Left colon (tissue), 2 donors: ENCODE measurements around the gene TIMP2. TPM values are rescaled to one million over a fixed set of nuclear protein-coding genes. Genes with fewer than 3 reads are reported as not detected.
"Not testable (repeated sequence)": the region's sequence is repeated elsewhere in the genome, so short reads cannot be mapped to it uniquely, and the experiment has no call there.

ENCODE experiments used
- ATAC-seq: fragments of 200-7000 bp; cut with Tn5 transposase; one replicate; pipeline ENCODE4 v1.9.1; 2020; ENCODE audit warnings: mild to moderate bottlenecking, moderate library complexity
- DNase-seq, 2 donors: peaks; one replicate each; pipeline ENCODE4 v3.0.0-alpha.2; 2020
- intact Hi-C, 2 donors: fragments of 100-400 bp; cut with DNase I in 1 of 2; cut with micrococcal nuclease in 1 of 2; formaldehyde crosslinking; loops; one replicate each; pipeline versions ENCODE4 v1.11.2 to v1.14.0; 2022; cut with DNase I, micrococcal nuclease
- total RNA-seq, 2 donors: library from RNA; stranded (reverse); fragmentation: NEBNext Ultra II Directional; extraction: Animal tissue kit (Norgen Biotek cat#: 25700); gene quantifications; one replicate each; pipeline ENCODE4 v1.2.1, GENCODE V29; 2021
- donor health status: DM: no; HTN: no; CAD: no.
- donor health status: DM: yes; HTN: yes; CAD: no.

The TIMP2 gene
- total RNA-seq, 2 donors from 2014 or later = 45.5 to 133 TPM

GRCh38 chr17:78897664-78898047 is 27.5 kb downstream of the TIMP2 start:
- no peak for ATAC-seq

DNA sequence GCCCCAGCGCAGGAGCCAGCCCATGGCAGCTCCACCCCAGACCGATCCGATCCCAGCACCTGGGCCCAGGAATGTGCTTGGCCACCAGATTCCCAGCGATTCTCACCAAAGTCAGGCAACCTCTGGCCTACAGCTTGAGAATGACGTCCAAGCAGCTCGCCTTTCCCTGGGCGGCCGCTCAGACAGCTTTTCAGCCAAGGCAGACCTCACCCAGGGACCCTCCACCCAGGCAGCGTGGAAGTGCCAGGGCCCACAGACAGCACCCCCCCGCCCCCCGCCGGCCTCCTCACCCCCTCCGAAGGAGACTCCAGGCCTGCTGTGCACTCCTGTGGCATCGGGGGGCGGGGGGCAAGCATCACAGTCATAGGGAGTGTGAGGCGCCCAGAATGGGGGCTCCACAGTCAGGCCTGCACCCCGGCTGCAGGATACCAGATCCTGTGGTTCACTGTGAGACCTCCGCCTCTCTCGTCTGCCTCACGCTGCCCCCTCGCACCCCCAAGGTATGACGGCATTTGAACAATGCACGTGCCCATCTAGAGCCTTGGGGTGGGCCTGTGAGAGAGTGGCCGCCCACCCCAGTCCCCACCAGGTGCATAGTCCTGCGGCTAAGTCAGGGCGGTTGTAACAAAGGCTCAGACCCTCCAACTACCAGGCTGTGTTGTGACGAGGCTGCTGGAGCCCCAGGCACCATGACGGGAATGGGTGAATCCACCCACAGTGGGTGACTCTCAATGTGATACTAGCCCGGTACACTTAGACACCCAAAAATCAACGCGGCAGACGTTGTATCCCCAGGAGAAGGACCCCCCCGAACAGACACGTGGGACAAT is 28.1 kb downstream of the TIMP2 start:
- ATAC-seq = no peak
- DNase-seq = no peak
- intact Hi-C loops = no loop called here

More at GRCh38 chr17:78897664-78898047, 27.5 kb downstream of the TIMP2 start:
- intact Hi-C loops = no loop called here
- no peak for DNase-seq

DNA sequence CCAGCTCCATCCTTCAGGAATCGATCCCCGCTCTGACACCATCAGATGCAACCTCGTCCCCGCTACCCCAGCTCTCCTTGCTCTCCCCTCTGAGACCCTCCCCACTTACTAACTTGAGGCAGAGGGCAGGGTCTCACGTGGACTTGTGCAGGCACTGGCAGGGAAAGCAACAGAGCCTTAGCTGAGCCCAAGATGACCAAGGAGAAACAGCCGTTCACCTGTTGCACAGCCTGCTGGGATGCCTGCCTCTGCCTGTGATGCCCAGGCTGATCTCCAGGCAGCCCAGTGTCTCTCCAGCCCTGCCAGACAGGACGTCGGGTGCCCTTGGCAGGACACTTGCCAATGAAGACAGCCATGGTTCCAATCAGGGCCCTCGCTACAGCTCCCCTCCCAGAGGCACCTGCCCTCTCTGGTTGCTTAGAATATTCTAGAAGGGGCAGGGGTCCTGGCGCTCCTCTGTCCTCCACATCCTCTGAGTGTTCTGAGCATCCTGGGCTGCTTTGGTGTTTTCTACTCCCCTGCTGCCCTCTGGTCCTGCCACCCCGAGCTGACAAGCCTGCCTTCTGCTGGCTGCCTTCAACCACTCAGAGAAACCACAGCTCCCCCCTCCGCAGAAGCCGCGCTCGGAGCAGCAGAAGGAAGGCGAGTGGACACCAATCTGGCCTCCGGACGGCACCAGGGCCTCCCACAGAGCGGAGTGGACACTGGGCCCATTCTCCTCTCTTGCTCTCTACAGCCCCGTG is 28.9 kb downstream of the TIMP2 start:
- intact Hi-C loops = no loop called here
- ATAC-seq (no peak), DNase-seq (no peak)

- DNase-seq = no peak
- intact Hi-C loops = no loop called here
- ATAC-seq = no peak
Measured at GRCh38 chr17:78895322-78895721, 29.9 kb downstream of the TIMP2 start.

DNA sequence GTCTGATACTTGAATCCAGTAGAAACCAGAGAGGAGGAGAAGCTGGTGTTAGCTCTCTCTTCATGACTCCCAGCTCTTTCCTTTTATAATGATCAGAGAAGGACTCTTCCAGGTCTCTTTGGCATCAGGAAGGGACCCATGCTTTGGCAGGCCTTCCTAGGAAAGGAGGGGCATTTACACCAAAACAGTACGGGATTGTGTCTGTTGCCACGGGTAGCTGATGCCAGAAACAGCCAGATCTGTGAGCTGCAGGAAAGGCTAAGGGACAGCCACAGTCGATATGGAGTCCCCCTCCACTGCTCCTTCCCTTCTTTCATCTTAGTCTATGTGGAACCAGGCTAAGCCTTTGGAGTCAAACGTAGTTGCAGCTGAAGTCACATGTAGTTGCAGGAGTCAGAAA is 31.5 kb downstream of the TIMP2 start:
- ATAC-seq (no peak), DNase-seq (no peak)
- intact Hi-C loops = no loop called here

GRCh38 chr17:78892936-78893379 is 32.2 kb downstream of the TIMP2 start:
- intact Hi-C loops = no loop called here
- DNase-seq (no peak), ATAC-seq (peak; percentile 39)

GRCh38 chr17:78892520-78892919 is 32.7 kb downstream of the TIMP2 start:
- intact Hi-C loops = no loop called here

DNA sequence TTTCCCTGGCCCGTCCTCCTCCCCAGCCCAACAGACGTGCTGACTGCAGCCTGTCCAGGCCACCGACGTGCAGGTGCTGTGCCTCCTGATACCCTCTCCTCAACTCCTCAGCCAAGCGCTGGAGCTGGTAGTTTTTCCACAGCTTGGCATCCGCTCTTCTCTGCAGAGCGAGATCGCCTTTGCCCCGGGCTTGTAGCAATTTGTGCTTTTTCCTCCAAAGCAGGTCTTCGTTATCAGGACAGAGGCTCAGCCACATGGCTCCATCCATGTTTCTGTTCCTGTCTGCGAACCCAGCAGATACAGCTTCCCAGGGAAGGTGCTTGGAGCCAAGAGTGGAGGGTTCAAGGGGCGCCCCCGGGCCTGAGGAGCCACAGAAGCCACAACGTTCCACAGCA is 33.1 kb downstream of the TIMP2 start:
- DNase-seq = no peak
- intact Hi-C loops = no loop called here
- ATAC-seq = no peak

More at GRCh38 chr17:78892520-78892919, 32.7 kb downstream of the TIMP2 start:
- no peak for ATAC-seq
- DNase-seq = no peak

GRCh38 chr17:78891406-78892061 is 33.7 kb downstream of the TIMP2 start:
- no peak for DNase-seq
- ATAC-seq = no peak
- intact Hi-C loops = no loop called here

DNA sequence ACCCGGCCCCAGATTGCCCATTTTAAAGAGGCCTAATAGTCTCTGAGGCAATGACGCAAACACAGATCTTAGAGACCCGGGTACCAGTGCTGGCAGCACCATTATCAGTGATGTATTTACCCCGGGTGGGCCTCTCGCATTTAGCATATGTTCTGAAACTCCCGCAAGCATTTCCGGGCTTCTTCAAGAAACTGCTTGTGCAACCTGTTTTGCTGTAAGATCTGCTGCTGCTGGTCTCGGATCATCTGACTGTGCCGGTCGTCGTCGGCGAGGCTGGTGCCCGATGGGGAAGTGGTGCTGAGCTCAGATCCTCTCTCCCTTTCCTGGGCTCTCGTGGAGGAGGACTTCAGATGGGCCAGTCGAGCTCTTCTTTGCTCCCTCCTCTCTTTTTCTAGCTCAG is 34.7 kb downstream of the TIMP2 start:
- intact Hi-C loops = no loop called here
- no peak for ATAC-seq
- peak; percentile 52 to 63 for DNase-seq

GRCh38 chr17:78890096-78890495 is 35.1 kb downstream of the TIMP2 start:
- ATAC-seq, intact Hi-C loops, DNase-seq: not testable (repeated sequence)

DNA sequence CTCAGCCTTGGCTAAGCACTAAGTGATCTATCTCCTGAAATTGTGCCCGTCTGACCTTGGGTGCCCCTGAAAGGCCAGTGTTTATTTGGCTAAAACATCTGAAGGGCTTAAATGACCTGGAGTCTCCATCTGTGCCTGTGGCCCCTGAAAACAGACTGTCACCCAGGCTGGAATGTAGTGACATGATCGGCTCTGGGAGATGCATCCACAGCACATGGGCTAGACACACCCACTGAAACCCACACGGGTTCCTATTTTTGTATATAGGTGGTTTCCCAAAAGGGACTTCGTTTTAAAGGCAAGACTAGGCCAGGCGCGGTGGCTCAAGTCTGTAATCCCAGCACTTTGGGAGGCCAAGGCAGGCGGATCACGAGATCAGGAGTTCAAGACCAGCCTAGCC is 35.7 kb downstream of the TIMP2 start:
- DNase-seq = no peak
- ATAC-seq = no peak
- intact Hi-C loops = no loop called here

DNA sequence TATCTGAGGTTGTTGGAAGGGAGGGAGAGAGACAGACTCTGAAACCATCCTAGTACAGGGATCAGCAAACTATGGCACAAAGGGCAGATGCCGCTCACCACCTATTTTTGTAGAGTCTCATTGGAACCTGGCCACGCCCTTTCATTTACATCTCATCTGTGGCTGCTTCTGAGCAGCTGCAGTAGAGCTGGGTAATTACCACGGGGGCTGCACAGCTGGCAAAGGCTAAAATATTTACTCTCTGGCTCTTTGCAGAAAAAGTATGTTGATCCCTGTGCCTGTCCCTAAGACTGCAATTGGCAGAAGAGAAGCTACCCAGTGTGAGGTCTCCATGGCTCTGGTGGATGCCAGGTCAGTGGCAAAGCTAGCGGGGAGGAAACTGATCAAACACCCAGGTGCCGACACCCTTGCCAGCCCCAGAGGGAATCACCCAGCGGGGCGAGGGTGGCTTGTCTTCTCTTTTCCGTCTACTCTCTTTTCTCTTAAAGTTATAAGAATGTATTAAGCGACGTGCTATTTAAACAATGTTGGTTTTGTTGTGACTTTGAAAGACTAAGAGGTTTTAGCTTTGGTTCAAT is 36.2 kb downstream of the TIMP2 start:
- ATAC-seq (no peak), DNase-seq (no peak)
- intact Hi-C loops = no loop called here

GRCh38 chr17:78886954-78887353 is 38.2 kb downstream of the TIMP2 start:
- intact Hi-C loops = no loop called here
- DNase-seq (no peak), ATAC-seq (no peak)

GRCh38 chr17:78885956-78886355 is 39.2 kb downstream of the TIMP2 start:
- DNase-seq (no peak), ATAC-seq (no peak)
- intact Hi-C loops = no loop called here

- ATAC-seq (no peak), DNase-seq (no peak)
- intact Hi-C loops = no loop called here
Measured at GRCh38 chr17:78884876-78885667, 40.1 kb downstream of the TIMP2 start.

DNA sequence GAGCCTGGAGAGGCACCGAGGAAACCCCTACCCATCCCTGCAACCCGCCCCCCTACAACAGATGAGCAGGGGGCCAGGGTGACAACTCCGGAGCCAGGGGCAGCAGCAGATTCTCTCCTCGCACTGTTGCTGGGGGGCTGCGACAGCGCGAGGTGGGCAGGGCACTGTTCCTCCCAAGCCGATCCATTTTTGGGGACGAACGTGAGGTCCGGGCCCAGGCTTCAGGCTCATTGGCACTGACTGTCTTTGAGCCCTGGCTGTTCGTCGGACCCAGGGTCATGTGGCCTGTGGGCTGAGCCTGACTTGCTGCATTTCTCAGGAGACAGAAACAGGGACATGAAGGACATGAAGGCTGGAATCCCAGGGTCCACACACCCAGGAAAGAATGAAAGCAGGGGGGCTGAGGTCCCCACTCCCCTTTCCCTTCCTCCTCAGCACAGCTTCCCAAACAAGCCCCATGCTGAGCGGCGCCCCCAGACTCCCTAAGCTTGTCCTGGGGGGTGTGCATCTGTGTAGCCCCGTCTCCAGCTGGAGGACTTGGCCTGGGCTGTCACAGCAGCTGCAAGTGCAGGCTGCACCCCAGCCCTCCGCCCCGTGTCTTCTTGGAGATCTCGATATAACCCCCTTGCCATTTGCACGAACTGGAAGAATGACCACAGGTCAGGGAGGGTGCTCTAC is 40.9 kb downstream of the TIMP2 start:
- intact Hi-C loops = no loop called here
- ATAC-seq (no peak), DNase-seq (no peak)

GRCh38 chr17:78883533-78884131 is 41.6 kb downstream of the TIMP2 start:
- intact Hi-C loops = no loop called here
- DNase-seq = peak; percentile 43 to 68
- ATAC-seq = peak; percentile 20
